ENCODE results near the gene MROH2A.

DNA sequence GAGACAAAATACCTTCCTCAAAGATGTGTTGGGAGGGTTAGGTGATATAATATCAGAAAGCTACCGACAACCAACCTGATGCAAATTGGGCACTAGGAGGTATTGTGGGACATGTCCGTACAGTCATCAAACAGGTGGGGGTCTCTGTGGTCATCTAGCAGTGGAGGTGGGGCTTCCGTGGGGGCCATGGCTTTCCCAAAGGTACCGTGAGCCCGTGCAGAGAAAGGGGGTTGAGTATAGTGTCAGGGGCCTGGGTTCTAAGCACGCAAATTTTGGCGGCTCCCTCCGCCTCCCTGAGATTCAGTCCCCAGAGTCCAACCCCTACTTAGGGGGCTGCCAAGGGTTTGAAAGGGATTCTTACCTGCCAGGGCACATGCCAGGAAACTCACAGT is 43.6 kb downstream of the MROH2A start:
- TF ChIP-seq POLR2A (IDR thresholded peaks at IDR 0.05), result no peak
- TF ChIP-seq EP300 (IDR thresholded peaks at IDR 0.05), result no peak
- TF ChIP-seq, protein P1, sequence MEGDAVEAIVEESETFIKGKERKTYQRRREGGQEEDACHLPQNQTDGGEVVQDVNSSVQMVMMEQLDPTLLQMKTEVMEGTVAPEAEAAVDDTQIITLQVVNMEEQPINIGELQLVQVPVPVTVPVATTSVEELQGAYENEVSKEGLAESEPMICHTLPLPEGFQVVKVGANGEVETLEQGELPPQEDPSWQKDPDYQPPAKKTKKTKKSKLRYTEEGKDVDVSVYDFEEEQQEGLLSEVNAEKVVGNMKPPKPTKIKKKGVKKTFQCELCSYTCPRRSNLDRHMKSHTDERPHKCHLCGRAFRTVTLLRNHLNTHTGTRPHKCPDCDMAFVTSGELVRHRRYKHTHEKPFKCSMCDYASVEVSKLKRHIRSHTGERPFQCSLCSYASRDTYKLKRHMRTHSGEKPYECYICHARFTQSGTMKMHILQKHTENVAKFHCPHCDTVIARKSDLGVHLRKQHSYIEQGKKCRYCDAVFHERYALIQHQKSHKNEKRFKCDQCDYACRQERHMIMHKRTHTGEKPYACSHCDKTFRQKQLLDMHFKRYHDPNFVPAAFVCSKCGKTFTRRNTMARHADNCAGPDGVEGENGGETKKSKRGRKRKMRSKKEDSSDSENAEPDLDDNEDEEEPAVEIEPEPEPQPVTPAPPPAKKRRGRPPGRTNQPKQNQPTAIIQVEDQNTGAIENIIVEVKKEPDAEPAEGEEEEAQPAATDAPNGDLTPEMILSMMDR (IDR thresholded peaks at IDR 0.05), result no peak
- no peak for TF ChIP-seq POLR2AphosphoS5 (IDR thresholded peaks at IDR 0.05)
